ENCODE measurements around the gene SLC38A2. TPM values are rescaled to one million over a fixed set of nuclear protein-coding genes. Genes with fewer than 3 reads are reported as not detected.
"Not testable (repeated sequence)": the region's sequence is repeated elsewhere in the genome, so short reads cannot be mapped to it uniquely, and the experiment has no call there.

Gene SLC38A2
- total and polyA plus RNA-seq, 2 of the 4 experiments (the other 2 are of a cell fraction): 313 to 881 TPM

DNA sequence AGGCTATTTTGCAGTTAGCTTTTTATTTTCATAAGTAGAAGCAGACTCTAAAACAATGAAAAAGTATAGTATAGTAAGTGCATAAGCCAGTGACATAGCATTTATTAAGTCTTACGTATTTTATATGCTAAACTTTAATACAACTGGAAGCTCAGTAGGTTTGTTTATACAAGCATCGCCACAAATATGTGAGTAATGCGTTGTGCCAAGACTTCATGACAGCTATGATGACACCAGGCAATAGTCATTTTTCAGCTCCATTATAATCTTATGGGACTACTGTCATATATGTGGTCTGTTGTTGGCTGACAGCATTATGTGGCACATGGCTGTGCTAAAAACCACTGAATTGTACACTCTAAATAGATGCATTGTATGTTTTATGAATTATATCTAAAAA is 40.3 kb downstream of the SLC38A2 start:
- CTCF ChIA-PET: interaction anchor here (1.3 to 1.7 kb wide), 2 partner anchors 12 to 503 kb away, joined by 4 to 9 read pairs; no protein-coding TSS in a partner anchor
- H2AK5ac ChIP-seq (ENCODE audit: low read depth, low read length): no peak overlapping the region
- no peak overlapping the region for H2BK15ac ChIP-seq (ENCODE audit: low read depth, low read length)
- peak; percentile 70 for ATAC-seq (ENCODE audit: low read depth)
- dilution Hi-C loops (cut with HindIII; ENCODE audit: low sequenced_read_pairs, unreplicated experiment): no loop called here
- H3K9me3 ChIP-seq (ENCODE audit: control insufficient read depth, insufficient read depth, low read length): peaks cover 2% of the 10 kb centered on the region; the same call in 1 of the 2 replicates
- H3K4me1 ChIP-seq (ENCODE audit: control insufficient read depth, insufficient read depth, low read length): no peaks in the 10 kb centered on the region
- no peak overlapping the region for H3K4ac ChIP-seq (ENCODE audit: low read depth, low read length)
- no peak overlapping the region for H4K91ac ChIP-seq (ENCODE audit: insufficient read depth, low read depth, low read length)
- H3K79me1 ChIP-seq (ENCODE audit: low read depth in 1 of 2, low read length in 2 of 2): no peaks in the 10 kb centered on the region
- no peaks in the 10 kb centered on the region for H3K36me3 ChIP-seq (ENCODE audit: control insufficient read depth, insufficient read depth, low read length)
- no peaks in the 10 kb centered on the region for H4K20me1 ChIP-seq (ENCODE audit: insufficient read depth, low read length)
- BruUV-seq (replicated peaks): no TSS peak
- H2BK5ac ChIP-seq (ENCODE audit: low read depth, low read length, poor library complexity, severe bottlenecking): no peak overlapping the region
- no peak overlapping the region for H3K56ac ChIP-seq (ENCODE audit: extremely low read depth, insufficient read depth, low read length)
- no peak overlapping the region for H4K5ac ChIP-seq (ENCODE audit: low read depth, low read length)
- H4K8ac ChIP-seq (ENCODE audit: low read depth in 2 of 2, low read length in 2 of 2): no peak overlapping the region
- in situ Hi-C loops (cut with MboI; ENCODE audit: low sequenced_read_pairs): loop anchor here (25.0 kb wide), 1 partner anchor 1355 kb away; no protein-coding TSS in a partner anchor
- no peak overlapping the region for H3K4me3 ChIP-seq (ENCODE audit: insufficient read depth, low read depth, low read length)
- WGBS, 2 experiments (ENCODE audit: extremely low coverage in 2 of 2, insufficient read length in 1 of 2): 10% methylated on average over 2 of the region's 3 CpGs; no CpG with 5 or more reads in 1 of the 2 experiments
- H3K9ac ChIP-seq (ENCODE audit: low read depth, low read length): no peak overlapping the region
- H2BK20ac ChIP-seq (ENCODE audit: low read depth, low read length): no peak overlapping the region
- H3K14ac ChIP-seq (replicated peaks; ENCODE audit: low read depth, low read length): peak overlapping the region; percentile 54; the same call in 1 of the 2 replicates
- intact Hi-C loops (cut with micrococcal nuclease): no loop called here
- H3K9me1 ChIP-seq (ENCODE audit: insufficient read depth, low read length): no peaks in the 10 kb centered on the region
- H3K27me3 ChIP-seq (ENCODE audit: control insufficient read depth, insufficient read depth, low read length): peaks cover 1% of the 10 kb centered on the region
- no peak overlapping the region for H2AFZ ChIP-seq (replicated peaks; ENCODE audit: low read length, poor library complexity)
- no peak overlapping the region for H2BK120ac ChIP-seq (ENCODE audit: low read depth, low read length)
- no peak overlapping the region for H2AK9ac ChIP-seq (replicated peaks; ENCODE audit: low read depth, low read length, poor library complexity)
- POLR2A ChIA-PET (ENCODE audit: unreplicated experiment): no interaction called here
- H3K23ac ChIP-seq (ENCODE audit: low read depth, low read length): no peak overlapping the region
- TF ChIP-seq, protein P1, sequence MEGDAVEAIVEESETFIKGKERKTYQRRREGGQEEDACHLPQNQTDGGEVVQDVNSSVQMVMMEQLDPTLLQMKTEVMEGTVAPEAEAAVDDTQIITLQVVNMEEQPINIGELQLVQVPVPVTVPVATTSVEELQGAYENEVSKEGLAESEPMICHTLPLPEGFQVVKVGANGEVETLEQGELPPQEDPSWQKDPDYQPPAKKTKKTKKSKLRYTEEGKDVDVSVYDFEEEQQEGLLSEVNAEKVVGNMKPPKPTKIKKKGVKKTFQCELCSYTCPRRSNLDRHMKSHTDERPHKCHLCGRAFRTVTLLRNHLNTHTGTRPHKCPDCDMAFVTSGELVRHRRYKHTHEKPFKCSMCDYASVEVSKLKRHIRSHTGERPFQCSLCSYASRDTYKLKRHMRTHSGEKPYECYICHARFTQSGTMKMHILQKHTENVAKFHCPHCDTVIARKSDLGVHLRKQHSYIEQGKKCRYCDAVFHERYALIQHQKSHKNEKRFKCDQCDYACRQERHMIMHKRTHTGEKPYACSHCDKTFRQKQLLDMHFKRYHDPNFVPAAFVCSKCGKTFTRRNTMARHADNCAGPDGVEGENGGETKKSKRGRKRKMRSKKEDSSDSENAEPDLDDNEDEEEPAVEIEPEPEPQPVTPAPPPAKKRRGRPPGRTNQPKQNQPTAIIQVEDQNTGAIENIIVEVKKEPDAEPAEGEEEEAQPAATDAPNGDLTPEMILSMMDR (conservative IDR thresholded peaks at IDR 0.05; ENCODE audit: low read depth, low read length): no peak
- no peak for TF ChIP-seq MAFK (IDR thresholded peaks at IDR 0.05; ENCODE audit: low read depth, low read length)
- no peak overlapping the region for H3K18ac ChIP-seq (ENCODE audit: low read depth, low read length)
- peak; percentile 77 for DNase-seq
- H3K27ac ChIP-seq (ENCODE audit: insufficient read depth, low read length): no peak overlapping the region
- H3K4me2 ChIP-seq (ENCODE audit: low read depth, low read length): no peak overlapping the region

DNA sequence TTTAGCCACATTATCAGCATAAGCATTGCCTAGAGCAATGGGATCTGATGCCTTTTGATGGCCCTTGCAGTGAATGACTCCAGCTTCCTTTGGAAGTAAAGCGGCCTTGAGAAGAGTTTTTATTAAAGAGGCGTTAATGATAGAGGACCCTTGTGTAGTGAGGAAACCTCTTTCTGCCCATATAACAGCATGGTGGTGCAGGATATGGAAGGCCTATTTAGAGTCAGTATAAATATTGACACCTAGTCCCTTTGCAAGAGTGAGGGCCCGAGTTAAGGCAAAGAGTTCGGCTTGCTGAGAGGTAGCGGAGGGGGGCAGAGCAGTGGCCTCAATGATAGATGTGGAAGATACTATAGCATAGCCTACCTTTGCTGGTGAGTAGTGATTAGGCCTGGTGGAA is 47.5 kb downstream of the SLC38A2 start:
- H4K8ac ChIP-seq (ENCODE audit: low read depth in 2 of 2, low read length in 2 of 2); H4K5ac ChIP-seq (ENCODE audit: low read depth, low read length); DNase-seq; ATAC-seq (ENCODE audit: low read depth); H2AK5ac ChIP-seq (ENCODE audit: low read depth, low read length); H2AFZ ChIP-seq (replicated peaks; ENCODE audit: low read length, poor library complexity); POLR2A ChIA-PET (ENCODE audit: unreplicated experiment); H2BK5ac ChIP-seq (ENCODE audit: low read depth, low read length, poor library complexity, severe bottlenecking); H3K4ac ChIP-seq (ENCODE audit: low read depth, low read length); intact Hi-C loops (cut with micrococcal nuclease); H3K9me3 ChIP-seq (ENCODE audit: control insufficient read depth, insufficient read depth, low read length); CTCF ChIA-PET; H3K4me1 ChIP-seq (ENCODE audit: control insufficient read depth, insufficient read depth, low read length); H2BK20ac ChIP-seq (ENCODE audit: low read depth, low read length); H3K18ac ChIP-seq (ENCODE audit: low read depth, low read length); H3K9ac ChIP-seq (ENCODE audit: low read depth, low read length); H3K4me3 ChIP-seq (ENCODE audit: insufficient read depth, low read depth, low read length); H2BK15ac ChIP-seq (ENCODE audit: low read depth, low read length); H2BK120ac ChIP-seq (ENCODE audit: low read depth, low read length); H3K4me2 ChIP-seq (ENCODE audit: low read depth, low read length); H3K27ac ChIP-seq (ENCODE audit: insufficient read depth, low read length); dilution Hi-C loops (cut with HindIII; ENCODE audit: low sequenced_read_pairs, unreplicated experiment); H2AK9ac ChIP-seq (replicated peaks; ENCODE audit: low read depth, low read length, poor library complexity); H3K79me1 ChIP-seq (ENCODE audit: low read depth in 1 of 2, low read length in 2 of 2); H3K36me3 ChIP-seq (ENCODE audit: control insufficient read depth, insufficient read depth, low read length); BruUV-seq (replicated peaks); H3K23ac ChIP-seq (ENCODE audit: low read depth, low read length); H3K9me1 ChIP-seq (ENCODE audit: insufficient read depth, low read length); H3K14ac ChIP-seq (replicated peaks; ENCODE audit: low read depth, low read length); H4K20me1 ChIP-seq (ENCODE audit: insufficient read depth, low read length); H3K27me3 ChIP-seq (ENCODE audit: control insufficient read depth, insufficient read depth, low read length); H4K91ac ChIP-seq (ENCODE audit: insufficient read depth, low read depth, low read length); H3K56ac ChIP-seq (ENCODE audit: extremely low read depth, insufficient read depth, low read length): not testable (repeated sequence)
- in situ Hi-C loops (cut with MboI; ENCODE audit: low sequenced_read_pairs): loop anchor here (25.0 kb wide), 1 partner anchor 1362 kb away; no protein-coding TSS in a partner anchor
- WGBS, 2 experiments (ENCODE audit: extremely low coverage in 2 of 2, insufficient read length in 1 of 2): 78% methylated on average over 3 of the region's 5 CpGs; no CpG with 5 or more reads in 1 of the 2 experiments

All from IMR-90 (cell line).